ENCODE measurements around the gene DNPEP.
A peak's percentile ranks its signal among the peaks of the same experiment; 100 is the strongest.

Gene DNPEP

GRCh38 chr2:219358170-219359075 lies 29.3 kb downstream of the DNPEP start:
- peak; percentile 25 to 26 for DNase-seq

- no peak for DNase-seq
These were observed 30.9 kb downstream of the DNPEP start for GRCh38 chr2:219356834-219357233.

DNA sequence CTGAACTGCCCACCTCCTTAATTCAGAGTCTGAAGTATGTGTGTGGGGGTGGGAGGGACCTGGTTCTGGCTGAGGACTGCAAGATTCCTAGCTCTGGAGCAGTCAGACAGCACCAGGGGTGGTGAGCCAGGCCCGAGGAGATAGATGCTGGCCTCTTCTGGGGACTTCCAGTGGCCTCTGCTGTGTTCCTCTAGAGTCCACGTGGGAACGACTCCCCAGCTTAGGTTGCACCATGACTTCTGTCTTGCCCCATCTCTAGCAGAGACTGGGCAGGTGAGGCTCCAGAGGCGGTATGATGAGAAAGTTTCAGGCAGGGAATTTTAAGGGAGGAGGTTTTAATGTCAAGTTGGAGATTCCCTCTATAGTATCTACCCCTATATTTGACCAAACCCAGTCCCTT lies 33.1 kb downstream of the DNPEP start:
- DNase-seq: no peak

GRCh38 chr2:219353129-219353528 lies 34.6 kb downstream of the DNPEP start:
- no peak for DNase-seq

DNA sequence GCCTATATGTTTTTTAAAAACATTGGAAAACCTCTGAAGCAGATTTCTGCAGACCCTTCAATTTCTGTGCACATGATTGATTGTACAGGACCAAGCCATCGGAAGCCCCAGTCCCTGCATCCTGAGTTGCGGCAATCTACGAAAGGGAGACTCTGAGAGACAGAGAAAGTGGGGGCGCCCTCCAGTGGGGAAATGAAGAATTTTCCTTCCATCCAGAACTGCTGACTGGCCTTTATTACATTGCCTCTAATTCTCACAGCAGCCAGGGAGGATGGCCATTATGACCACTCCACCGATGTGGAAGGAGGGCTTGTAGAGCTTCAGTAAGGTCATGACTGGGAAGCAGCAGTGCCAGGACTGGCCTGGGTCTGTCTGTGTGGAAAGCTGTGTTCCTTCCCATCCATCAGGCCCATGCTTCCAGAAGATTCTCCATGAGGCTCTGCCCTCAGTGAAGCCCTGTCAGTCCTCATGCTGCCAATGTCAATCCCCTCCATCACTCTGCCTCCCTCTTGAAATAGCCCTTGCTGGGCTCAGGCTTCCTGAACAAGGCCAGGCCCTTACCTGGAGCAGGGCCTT lies 35.2 kb downstream of the DNPEP start:
- DNase-seq: peak; percentile 58 to 70

GRCh38 chr2:219350710-219351221 lies 36.9 kb downstream of the DNPEP start:
- no peak for DNase-seq

- no peak for DNase-seq
These were observed 37.5 kb downstream of the DNPEP start for GRCh38 chr2:219350215-219350614.

GRCh38 chr2:219344751-219345430 lies 42.8 kb downstream of the DNPEP start:
- DNase-seq: peak in 1 of 2 experiments; percentile 56

DNA sequence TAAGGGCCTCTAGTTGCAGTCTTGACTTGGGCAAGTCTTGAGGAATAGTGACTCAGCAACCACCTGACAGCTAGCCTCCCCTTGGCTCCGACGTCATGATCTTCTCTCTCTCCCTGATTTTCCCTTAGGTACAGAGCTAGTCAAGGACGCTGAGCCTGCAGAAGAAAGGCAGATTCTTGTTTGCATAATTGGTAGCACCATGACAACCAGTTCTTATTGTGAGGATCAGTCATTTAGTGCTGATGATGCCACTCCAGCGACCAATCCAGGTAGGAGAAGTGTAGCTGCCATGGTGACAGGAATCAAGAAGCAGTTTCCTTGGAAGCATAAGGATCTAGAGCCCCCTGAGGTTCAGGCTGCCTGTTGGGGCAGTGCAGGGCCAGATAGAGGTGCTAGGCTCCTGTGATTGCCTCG lies 52.3 kb downstream of the DNPEP start:
- no peak for DNase-seq

- no peak for DNase-seq
These were observed 53.6 kb downstream of the DNPEP start for GRCh38 chr2:219334076-219334475.

GRCh38 chr2:219332542-219332941 lies 55.2 kb downstream of the DNPEP start, which contains the start of gene RESP18:
Gene RESP18, minus strand, starts transcription at chr2:219332744.
- no peak for DNase-seq

DNA sequence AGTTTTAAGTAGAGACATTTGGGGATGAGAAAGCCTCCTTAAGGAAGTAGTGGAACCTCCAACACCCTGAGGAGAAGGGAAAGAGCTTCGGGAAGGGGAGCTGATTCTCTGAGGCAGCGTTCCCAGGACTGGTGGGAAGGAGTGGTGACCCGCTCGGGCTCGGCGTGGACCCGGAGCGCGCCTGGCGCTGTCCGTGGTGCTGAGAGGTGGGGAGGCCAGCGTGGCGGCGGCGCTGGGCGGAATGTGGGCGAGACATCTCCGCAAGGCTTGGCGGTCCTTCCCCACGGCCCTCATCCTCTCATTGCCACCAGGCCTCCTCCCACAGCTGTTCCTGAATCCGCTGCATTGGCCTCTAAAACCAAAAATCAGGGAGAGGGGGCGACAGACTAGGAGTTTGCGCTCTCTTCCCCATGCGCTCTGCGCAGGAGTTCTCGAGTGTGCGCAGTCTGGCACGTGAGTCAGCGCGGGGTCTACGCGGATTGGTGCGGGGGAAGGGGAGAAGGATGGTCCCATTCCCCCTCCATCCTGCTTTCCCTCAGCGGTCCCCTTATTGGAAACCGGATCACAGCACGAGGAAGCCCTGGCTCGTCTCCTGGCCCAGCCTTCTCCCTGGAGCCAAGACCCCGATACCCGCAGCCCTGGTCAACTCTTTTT lies 56.0 kb downstream of the DNPEP start:
- DNase-seq: no peak

- peak in 1 of 2 experiments; percentile 23 for DNase-seq
These were observed 60.0 kb downstream of the DNPEP start for GRCh38 chr2:219327719-219328118.

DNA sequence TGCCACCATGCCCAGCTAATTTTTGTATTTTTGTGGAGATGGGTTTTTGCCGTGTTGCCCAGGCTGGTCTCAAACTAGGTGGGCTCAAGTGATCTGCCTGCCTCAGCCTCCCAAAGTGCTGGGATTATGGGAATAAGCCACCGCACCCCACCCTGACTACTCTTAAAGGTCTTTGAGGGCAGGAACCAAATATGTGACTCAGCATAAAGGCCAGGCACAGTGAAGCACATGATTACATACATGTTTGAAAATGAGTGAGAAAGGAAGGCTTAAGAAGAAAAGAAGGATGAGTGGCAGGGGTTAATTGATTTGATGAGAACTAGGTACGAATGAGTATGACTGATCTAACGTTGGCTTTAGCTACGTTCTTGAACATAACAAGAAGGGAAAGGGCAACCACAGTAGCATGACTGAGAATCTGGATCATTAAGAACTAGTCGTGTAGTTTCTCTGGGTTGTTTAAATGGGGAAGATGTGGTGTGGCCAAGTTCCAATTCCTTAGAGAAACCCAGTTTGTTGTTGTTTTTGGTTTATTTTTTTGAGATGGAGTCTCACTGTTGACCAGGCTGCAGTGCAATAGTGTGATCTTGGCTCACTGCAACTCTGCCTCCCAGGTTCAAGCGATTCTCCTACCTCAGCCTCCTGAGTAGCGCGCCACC lies 61.9 kb downstream of the DNPEP start:
- no peak for DNase-seq

- DNase-seq: no peak
These were observed 62.6 kb downstream of the DNPEP start for GRCh38 chr2:219325136-219325535.

DNA sequence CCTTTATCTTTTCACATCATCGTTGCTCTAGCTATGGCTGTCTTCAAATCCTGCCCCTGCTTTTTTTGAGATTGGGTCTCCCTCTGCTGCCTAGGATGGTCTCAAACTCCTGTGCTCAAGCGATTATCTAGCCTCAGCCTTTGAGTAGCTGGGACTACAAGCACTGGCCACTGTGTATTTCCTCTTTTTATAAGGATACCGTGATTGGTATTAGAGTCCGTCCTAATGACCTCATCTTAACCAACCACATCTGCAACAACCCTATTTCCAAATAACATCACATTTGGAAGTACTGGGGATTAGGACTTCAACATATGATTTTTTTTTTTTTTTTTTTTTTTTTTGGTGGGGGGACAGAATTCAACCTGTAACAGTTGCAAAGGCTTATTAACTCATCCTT lies 64.3 kb downstream of the DNPEP start:
- no peak for DNase-seq
